HG02763 (cell line): ENCODE measurements around the gene MBP.
A peak's percentile ranks its signal among the peaks of the same experiment; 100 is the strongest.

Experiments
- ATAC-seq: cut with Tn5 transposase; IDR thresholded peaks from one replicate; pipeline ENCODE4 v1.9.1; 2021; ENCODE audit warnings: mild to moderate bottlenecking, moderate library complexity; ENCODE audit not compliant: unreplicated experiment

MBP gene

DNA sequence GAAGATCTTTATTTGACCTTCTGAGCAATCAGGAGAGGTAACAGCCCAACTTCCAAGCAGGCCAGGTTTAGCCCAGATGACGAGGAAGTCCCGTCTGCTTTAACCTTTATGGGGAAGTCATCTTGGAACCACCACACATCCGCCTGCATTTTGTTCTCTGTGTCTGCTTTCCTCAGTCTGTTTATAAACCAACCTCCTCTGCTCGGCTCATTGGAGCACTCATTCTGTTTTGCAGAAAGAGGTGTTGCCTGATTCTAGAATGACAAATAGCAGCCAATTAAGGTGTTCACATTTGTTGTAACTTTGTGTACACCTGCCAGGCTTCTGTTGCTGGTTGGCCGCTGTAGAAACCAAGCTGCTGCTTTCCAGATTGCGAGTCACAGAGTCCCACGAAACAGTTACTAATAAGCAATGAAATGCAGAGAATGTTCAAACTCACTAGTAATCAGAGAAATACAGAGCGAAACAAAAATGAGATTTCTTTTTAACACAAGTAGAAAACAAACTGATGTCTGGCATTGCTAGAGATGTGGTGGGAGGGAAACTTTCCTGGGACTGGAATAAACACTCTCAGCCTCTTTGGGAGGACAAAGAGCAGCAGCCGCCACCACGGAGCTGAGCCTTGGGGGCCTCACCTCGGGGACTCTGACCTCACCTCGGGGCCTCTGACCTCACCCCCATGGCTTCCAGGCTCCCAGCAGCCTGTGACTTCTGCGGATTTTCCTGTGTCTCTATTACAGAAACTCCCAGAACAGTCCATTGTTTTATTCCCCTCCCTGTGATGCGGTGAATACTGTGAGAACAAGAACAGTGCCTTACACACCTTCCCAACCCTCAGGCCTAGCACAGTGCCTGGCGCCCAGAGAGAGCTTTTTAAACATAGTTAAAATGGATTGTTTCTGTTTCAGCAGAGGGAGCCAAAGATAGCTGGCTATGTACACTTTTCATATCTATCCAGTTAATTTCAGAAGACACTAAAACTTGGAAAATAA lies 64.0 kb downstream of the MBP start:
- ATAC-seq: no peak

DNA sequence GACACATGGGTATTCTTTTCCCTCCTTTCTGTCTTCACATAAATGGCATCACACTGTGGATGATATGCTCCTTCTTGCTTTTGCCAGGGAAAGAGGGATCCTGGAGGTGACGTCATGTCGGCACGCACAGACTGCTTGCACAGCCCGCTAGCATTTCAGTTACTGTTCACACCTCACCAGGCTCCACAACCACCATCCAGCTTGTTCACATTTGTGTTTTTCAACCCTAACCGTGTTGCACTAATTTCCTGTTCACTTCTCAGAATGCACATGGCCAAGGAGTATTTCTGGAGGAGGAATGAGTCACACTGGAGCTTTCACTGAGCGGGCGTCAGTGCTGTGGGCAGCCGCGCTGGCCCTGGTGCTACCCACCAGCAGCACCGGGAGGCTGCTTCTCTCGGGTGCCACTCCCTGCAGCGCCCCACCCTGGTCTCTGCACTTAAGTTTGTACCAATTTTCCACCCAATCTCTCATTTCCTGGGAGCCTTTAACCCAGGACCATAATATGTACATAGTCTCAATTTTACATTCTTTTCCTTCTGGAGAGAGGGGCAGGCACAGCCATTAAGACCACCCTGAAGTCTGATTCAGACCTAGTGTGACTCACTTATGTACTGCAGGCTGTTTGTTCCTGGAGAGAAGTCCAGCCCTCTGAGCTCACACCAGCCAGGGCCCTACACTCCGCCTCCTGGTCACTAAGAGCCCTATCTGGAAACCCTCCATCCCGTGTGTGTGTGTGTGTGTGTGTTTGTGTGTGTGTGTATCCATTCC lies 65.1 kb downstream of the MBP start:
- ATAC-seq: peak; percentile 24

DNA sequence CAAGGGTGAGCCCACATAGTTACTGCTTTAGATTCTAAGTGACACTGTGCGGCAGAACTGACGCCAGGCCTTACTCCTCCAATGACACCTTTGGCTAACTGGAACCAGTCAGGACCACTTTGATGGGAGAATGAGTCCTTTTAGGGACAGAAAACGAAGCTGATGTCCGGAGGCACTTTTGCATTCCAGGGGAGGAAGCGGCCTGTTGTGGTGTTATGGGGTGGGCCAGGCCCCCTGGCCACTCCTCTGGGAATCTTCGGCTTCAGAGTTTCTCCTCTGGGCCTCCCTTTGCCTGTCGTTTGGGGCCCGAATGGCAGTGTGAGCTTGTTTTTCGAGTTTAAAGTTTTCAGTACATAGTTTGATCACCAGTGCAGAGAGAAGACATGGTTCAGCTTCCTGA lies 65.9 kb downstream of the MBP start:
- no peak for ATAC-seq

DNA sequence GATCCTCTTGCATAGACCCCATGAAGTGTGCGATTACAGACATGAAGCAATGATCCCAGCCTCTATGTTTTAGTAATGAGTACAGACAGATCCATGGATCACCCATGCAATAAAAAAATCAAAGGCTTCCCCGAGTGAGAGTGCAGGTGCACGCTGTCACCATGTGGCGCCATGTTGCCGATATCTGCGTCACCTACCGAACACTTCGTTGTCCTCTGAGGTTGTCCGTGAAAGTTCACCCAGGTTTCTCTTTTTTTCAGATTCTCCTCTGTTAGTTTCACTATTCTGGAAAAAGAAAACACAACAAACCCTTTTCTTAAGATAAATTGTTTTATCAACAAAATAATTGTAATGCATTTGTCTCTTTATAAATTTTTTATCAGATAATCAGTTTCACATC lies 66.5 kb downstream of the MBP start:
- ATAC-seq: no peak

DNA sequence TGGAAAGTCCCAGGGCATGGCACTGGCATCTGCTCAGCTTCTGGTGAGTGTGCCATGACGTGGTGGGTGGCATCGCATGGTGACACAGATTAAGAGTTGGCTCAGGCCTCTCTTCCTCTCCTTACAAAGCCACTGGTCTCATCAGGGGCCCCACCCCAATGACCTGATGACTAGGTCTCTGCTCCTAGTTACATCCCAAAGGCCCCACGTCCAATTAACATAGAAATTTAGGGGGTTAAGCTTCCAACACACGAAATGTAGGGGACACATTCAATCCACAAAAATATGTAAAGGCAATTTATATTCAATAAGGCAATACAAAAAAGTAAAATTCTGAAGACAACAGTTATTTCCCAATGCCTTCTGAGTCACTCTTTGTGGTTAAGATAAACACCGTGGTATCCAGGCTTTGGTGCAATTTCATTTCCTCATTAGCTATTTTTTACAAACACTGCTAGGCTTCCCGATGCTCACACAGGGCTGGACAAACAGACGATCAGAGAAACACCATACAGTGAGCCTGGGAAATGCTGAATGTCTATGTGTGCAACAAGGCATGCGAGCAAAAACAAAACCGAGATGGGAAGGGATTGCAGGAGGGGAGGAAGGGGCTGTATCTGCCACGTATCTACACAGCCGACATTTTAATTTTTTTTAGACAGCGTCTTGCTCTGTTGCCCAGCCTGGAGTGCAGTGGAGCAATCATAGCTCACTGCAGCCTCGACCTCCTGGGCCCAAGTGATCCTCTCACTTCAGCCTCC lies 67.2 kb downstream of the MBP start:
- ATAC-seq: peak; percentile 26

DNA sequence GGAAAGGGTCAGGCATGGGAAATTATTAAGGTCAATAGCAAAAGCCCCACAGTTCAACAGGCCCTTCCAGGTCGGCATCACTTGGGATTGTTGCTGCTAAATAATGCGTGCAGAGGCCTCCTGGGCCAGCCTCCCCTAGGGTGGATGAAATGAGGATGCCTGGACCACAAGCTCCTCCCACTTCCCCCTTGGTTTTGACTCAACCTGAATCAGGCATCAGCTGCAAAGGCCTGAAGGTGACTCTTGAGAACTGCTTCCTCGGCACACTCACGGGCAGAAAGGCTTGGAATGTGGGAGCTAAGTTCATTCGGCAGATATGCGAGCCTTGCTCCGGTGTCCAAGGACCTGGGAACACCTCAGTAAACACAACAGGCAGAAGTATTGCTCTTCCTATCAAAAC lies 69.3 kb downstream of the MBP start:
- ATAC-seq: peak; percentile 40

DNA sequence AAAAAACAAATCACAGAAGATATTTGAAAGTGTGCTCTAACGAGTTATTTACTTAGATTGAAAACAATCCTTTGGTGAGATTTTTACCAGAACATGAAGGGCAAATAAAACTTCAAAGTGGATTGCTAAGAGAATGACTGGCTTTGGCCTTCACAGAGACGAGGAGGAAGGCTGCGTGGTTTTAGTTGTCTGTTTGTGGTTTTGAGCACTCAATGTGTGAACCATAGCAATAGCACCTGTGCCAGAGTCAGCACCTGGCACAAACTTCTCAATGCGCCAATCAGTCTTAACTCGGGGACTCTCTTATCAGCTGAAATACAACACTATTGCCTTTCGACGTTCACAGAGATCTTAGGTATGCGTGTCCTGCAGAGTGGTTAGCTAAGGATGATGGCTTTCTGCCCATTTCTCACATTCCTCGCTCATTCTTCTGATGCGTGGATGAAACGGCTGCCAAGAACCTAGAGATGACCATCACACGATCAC lies 70.0 kb downstream of the MBP start:
- peak; percentile 59 for ATAC-seq

DNA sequence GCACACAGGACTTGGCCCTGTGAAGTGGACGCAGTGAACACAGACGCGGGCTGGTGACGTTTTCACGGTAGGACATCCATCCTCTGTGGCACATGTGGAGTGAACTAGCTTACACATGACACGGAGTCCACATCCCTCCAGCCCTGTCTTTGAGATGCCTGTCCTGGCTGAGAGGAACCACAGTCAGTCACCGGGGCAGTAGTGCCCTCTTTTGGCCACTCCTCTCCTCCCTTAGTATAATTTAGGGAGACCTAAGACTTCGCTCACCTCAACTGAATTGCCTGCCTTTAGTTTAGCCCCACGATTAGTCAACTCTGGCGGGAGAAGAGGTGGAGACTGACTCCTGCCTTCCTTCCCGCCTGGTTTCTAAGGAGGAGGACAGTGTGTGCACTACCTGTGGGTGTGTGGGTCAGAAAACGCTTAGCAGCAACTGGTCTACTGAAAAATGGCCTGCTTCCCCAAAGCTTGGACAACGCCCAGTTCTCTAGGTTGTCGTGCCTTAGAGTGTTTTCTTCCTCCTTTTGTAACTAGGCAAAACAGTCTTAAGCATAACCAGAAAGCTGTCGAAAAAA lies 70.6 kb downstream of the MBP start:
- ATAC-seq: peak; percentile 33

DNA sequence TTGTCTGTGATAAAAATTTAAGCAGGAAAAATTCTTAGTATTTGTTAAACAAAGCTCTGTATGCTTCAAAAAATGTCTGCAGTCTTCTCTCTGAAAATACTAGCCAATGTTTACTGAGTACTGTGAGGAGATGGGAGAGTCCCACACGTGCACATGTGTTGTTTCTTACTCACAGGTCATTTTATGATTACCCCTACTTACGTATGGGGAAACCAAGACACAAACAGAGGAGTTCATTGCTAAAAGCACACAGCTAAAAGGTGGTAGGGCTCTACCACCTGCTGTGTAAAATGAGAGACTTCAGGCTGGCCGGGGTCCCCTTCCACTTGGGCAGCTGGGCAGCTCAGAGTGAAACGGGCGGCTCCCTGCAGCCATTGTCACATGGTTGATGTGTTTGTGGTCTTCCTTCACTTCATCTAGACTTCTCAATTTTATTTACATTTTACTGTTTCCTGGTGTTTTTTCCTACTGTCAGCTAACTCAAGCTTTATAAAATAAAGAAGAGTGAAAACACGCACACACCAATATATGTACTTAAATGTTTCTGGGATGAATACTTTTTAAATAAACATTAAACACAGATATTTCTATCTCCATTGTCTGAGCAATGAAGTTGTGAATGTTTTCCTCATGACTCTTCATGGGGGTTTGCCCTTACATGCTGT lies 71.2 kb downstream of the MBP start:
- ATAC-seq: no peak

DNA sequence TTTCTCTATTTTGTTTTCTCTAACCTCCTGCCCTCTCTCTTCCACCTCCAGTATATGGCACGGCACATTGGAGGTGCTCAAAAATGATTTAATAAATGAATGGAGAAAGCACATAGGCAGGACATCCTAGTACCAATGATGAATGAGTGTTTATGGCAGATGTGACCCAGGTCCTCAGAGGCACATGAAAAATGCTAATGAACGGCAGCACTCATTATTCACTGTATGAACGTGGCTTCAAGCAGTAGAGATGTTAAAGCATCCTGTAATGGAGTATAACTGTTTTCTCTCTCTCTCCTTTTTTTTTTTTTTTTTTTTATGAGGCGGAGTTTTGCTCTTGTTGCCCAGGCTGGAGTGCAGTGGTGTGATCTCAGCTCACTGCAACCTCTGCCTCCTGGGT lies 72.4 kb downstream of the MBP start:
- no peak for ATAC-seq

DNA sequence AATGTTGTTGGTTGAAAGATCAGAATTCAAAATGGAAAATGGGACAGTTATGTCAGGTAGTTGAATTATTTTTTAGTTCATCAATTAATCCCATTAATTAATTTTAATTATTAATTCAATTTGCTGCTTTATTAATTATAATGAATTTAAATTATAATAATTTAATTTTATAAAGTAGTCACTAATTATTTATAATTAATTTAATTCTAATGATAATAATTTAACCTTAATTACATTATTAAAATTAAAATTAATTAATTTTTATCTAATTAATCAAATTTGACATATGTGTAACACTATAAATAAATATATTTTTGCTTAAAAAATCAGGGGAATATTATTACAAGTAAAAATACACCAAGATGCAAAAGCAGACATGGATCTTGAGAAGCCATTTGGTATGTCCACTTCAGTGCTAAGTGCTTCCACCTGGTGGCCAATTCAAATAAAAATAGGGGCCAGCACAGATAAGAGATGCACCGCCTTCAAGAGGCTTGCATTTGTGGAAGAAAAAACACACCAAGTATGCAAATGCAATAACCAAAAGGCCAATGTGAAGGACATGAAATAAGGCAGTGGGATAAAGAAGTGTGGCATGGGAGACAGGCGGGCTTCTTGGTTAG lies 73.2 kb downstream of the MBP start:
- ATAC-seq: no peak

DNA sequence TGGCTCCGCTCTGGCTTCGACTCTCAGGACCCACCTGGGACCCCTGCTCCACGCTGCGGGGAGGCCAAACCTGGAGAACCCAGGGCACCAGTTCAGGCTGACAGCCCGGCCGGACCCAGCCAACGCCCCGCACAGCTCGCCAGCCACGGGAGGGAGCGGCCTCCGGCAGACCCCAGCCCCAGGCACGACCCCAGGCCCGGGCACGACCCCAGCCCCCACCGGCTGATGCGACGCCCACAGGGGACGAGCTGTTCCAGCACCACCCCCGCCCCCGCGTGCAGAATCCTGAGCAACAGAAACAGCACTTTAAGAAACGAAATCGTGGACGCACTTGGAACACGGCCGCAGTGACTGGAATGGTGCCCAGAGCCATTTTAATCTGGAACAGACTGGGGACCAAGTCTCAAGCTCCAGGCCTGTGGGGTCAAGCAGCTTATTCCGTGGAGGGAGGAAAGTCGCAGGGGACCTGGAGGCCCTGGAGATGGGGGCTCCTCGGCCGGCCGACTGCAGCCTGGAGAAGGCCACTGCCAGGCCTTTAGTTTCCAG lies 74.2 kb downstream of the MBP start:
- no peak for ATAC-seq

DNA sequence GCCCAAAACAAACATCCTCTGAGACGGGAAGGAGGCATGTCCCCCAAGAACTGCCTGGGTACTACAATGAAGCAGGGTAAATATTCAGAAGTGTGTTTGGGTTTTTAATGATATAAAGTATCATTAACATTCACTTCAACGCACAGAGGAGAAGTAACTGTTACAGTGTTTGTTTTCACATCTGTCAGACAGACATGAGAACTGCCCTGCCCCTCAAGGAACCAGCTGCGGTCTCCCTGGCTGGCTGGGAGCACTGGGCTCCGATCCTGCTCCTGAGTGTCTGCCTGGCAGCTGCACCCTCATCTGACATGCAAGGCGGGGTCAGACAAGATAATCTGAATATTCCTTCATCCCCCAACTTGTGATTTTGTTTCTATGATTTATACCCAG lies 75.6 kb downstream of the MBP start:
- no peak for ATAC-seq

DNA sequence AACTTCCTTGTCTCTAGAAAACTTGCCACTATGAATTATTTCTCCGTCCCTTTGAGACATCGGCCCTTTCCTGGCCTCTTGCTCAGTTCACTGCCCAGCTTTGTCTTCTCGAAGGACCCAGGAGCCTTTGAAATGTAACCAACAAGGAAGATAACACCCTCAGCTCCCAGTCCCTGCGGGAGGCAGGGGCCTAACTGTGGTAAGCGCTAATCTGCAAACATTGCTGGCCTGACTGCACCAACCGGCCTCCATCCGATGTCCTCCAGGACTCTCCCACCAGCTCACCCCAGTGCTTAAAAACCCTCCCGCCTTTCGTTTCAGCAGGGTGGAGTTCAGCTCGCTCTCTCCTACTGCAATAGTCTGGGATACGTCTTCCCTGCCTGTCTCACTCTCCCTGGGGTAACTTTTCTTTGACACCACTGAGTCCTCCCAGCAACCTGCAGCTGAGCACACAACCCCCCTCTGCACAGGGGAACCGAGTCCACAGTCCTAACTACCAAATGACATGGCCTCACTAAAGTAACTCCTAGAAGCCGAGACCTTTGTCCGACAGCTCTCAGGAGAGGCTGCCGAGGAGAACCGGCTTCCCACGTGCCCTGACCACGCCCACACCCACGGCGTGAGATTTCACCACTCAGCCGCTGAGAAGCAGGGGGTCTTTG lies 76.1 kb downstream of the MBP start:
- no peak for ATAC-seq

DNA sequence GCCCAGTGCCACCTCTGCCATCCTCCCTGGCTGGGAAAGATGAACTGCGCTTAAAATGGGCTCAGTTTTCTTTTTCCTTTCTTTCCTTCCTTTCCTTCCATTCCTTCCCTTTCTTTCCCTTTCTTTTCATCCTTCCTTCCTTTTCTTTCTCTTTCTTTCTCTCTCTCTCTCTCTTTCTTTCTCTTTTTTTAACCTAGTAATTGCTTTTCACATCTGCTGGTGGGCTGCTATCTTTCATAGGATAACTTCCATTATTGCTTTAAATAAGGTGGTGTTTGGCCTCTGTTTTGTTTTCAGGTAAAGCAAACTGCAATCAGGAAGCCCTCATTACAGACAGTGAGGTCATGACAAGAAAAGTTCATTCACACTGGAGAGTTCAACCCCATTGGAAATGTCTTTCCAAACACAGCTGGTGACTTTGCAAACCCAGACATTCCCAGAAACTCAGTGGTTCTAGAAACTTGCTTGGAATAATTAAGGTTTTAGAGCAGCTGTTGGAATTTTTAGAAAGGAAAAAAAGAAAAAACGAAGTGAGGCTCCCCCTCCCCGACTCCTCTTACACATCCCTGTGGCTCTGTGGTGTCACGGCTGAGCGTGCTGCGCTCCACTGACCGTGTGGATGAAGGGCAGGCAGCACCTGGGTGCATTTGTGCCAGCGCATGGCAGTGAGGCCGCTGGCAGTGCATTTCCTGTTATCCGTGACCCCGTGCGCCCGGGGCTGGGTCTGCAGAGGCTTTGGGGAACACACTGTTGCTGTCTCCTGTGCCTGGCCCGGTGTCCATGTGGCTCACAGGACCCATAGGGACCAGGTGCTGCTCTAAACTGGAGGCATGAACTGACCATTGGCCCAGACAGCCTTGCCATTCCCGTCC lies 76.9 kb downstream of the MBP start:
- ATAC-seq: no peak

DNA sequence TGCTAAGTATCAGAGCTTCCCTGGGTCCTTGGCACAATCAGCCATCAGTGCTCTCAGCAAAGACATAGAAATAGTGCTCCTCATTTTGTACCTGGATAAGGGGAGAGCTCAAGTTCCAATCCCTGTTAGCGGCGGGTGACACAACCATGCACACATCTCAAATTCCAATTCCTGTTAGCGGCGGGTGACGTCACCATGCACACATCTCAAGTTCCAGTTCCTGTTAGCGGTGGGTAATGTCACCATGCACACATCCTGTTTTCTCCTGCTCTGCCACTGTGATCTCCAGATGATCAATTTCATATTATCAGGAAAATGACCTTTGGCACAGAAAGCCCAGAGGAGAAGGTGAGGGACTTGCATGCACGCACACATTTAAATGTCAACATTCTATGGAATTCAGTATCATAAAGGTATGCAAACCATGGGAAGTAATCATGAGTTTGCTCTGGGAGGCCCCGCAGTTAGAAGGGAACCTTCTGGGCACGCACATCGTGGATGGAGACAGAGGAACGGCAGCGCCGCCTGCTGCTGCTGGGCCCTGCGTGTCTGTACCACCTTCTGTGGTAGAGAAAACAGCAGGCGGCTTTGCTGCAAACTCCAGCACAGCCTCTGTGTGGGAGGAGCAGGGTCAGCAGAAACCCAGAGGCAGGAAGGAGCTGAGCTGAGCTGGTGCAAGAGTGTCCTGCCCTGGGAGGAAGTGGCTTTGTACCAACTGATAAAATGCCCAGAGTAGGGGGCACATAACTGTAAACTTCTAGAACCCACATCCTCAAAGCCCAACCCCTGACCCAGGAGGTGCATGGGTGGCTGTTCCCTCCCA lies 77.8 kb downstream of the MBP start:
- peak; percentile 89 for ATAC-seq

DNA sequence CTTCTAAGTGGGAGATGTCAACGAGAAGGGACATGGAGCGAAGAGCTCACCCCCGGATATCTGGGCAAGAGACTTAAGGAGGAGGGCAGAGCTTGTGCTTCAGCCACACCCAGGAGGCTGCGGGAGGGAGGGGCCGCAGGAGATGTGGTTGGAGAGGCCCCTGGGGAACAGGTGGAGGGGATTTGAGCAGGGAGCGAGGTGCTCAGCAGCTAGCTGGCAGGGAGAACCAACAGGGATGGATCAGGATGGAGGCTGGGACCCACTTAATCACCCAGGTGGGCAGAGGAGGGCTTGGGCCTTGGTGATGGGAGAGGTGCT lies 78.3 kb downstream of the MBP start:
- peak; percentile 2 for ATAC-seq
